H9 (cell line): ENCODE measurements around the gene TP53BP1. TPM values are rescaled to one million over a fixed set of nuclear protein-coding genes. Genes with fewer than 3 reads are reported as not detected.

Experiments used
- DNase-seq: peaks from one replicate; pipeline ENCODE4 v3.0.0-alpha.2; 2017
- H2AFZ ChIP-seq: one replicate; pipeline ENCODE4 v1.6.1; 2013; ENCODE audit warnings: mild to moderate bottlenecking, low read length, control low read depth, moderate library complexity
- H2AK5ac ChIP-seq: 2 replicates; pipeline ENCODE4 v1.6.1; 2013; ENCODE audit warnings: low read length, control low read depth, mixed read lengths; ENCODE audit not compliant: insufficient read length
- H2BK120ac ChIP-seq: one replicate; pipeline ENCODE4 v1.6.1; 2013; ENCODE audit warnings: low read depth, mild to moderate bottlenecking, low read length, control low read depth, inconsistent platforms; ENCODE audit not compliant: poor library complexity, severe bottlenecking
- H2BK12ac ChIP-seq: 2 replicates; pipeline ENCODE4 v1.6.1; 2013; ENCODE audit warnings: low read length, control low read depth, mixed read lengths, low read depth; ENCODE audit not compliant: insufficient read length
- H2BK15ac ChIP-seq: 2 replicates; pipeline ENCODE4 v1.6.1; 2013; ENCODE audit warnings: low read depth, low read length, control low read depth
- H2BK20ac ChIP-seq: one replicate; pipeline ENCODE4 v1.6.1; 2013; ENCODE audit warnings: low read depth, mild to moderate bottlenecking, low read length, control low read depth, inconsistent platforms; ENCODE audit not compliant: poor library complexity, severe bottlenecking
- H2BK5ac ChIP-seq: 2 replicates; pipeline ENCODE4 v1.6.1; 2013; ENCODE audit warnings: low read length, control low read depth, mixed read lengths; ENCODE audit not compliant: insufficient read length
- H3K14ac ChIP-seq: 2 replicates; pipeline ENCODE4 v1.6.1; 2013; ENCODE audit warnings: low read length, control low read depth; ENCODE audit not compliant: insufficient read depth
- H3K18ac ChIP-seq: 2 replicates; pipeline ENCODE4 v1.6.1; 2013; ENCODE audit warnings: low read depth, mild to moderate bottlenecking, mixed read lengths, low read length, control low read depth; ENCODE audit not compliant: insufficient read length
- H3K23ac ChIP-seq: 2 replicates; pipeline ENCODE4 v1.6.1; 2013; ENCODE audit warnings: low read length, control low read depth, mixed read lengths, low read depth; ENCODE audit not compliant: insufficient read length
- H3K23me2 ChIP-seq: 2 replicates; pipeline ENCODE4 v1.6.1; 2013; ENCODE audit warnings: low read depth, mild to moderate bottlenecking, mixed read lengths, low read length, control low read depth; ENCODE audit not compliant: insufficient read length, poor library complexity, severe bottlenecking
- H3K27ac ChIP-seq: 2 replicates; pipeline ENCODE4 v1.5.1; 2013; ENCODE audit warnings: low read length, control low read depth, mixed read lengths, low read depth; ENCODE audit not compliant: insufficient read length
- H3K27me3 ChIP-seq: 2 replicates; pipeline ENCODE4 v1.6.1; 2013; ENCODE audit warnings: low read length, control low read depth, inconsistent platforms; ENCODE audit not compliant: insufficient read depth
- H3K4ac ChIP-seq: 2 replicates; pipeline ENCODE4 v1.6.1; 2013; ENCODE audit warnings: low read depth, mild to moderate bottlenecking, control low read depth, inconsistent platforms, low read length, moderate library complexity
- H3K4me1 ChIP-seq: 2 replicates; pipeline ENCODE4 v1.6.1; 2013; ENCODE audit warnings: low read length, control low read depth, inconsistent platforms; ENCODE audit not compliant: insufficient read depth
- H3K4me2 ChIP-seq: 2 replicates; pipeline ENCODE4 v1.6.1; 2013; ENCODE audit warnings: low read length, control low read depth, mixed read lengths; ENCODE audit not compliant: insufficient read length, insufficient read depth
- H3K56ac ChIP-seq: 2 replicates; pipeline ENCODE4 v1.6.1; 2013; ENCODE audit warnings: low read depth, mild to moderate bottlenecking, mixed read lengths, low read length, control low read depth; ENCODE audit not compliant: insufficient read length
- H3K79me1 ChIP-seq: 2 replicates; pipeline ENCODE4 v1.6.1; 2013; ENCODE audit warnings: low read depth, mild to moderate bottlenecking, moderate library complexity, low read length, control low read depth, inconsistent platforms; ENCODE audit not compliant: insufficient read depth, poor library complexity, severe bottlenecking
- H3K79me2 ChIP-seq: 2 replicates; pipeline ENCODE4 v1.6.1; 2013; ENCODE audit warnings: low read length, control low read depth, inconsistent platforms; ENCODE audit not compliant: insufficient read depth
- H3K9ac ChIP-seq: 2 replicates; pipeline ENCODE4 v1.6.1; 2013; ENCODE audit warnings: low read length, control low read depth, mixed read lengths; ENCODE audit not compliant: insufficient read length; ENCODE audit errors: extremely low read depth
- H3K9me3 ChIP-seq: one replicate; pipeline ENCODE4 v1.6.1; 2013; ENCODE audit warnings: low read depth, low read length, inconsistent platforms; ENCODE audit not compliant: control insufficient read depth
- H3T11ph ChIP-seq: one replicate; pipeline ENCODE4 v1.6.1; 2013; ENCODE audit warnings: mild to moderate bottlenecking, low read length, control low read depth, inconsistent platforms
- H4K20me1 ChIP-seq: one replicate; pipeline ENCODE4 v1.6.1; 2013; ENCODE audit not compliant: control insufficient read depth, insufficient read length, insufficient read depth
- H4K5ac ChIP-seq: 2 replicates; pipeline ENCODE4 v1.6.1; 2013; ENCODE audit warnings: low read depth, mild to moderate bottlenecking, mixed read lengths, low read length, control low read depth; ENCODE audit not compliant: insufficient read length
- H4K8ac ChIP-seq: replicated peaks from 2 replicates; pipeline ENCODE4 v1.6.1; 2013; ENCODE audit warnings: low read length, control low read depth, mixed read lengths, low read depth; ENCODE audit not compliant: insufficient read length
- H4K91ac ChIP-seq: 2 replicates; pipeline ENCODE4 v1.6.1; 2013; ENCODE audit warnings: low read depth, mild to moderate bottlenecking, moderate library complexity, mixed read lengths, low read length, control low read depth; ENCODE audit not compliant: insufficient read length
- H3K27ac Mint-ChIP-seq, 3 experiments: 2 replicates in 2 of 3; 3 replicates in 1 of 3; pipeline ENCODE4 v1.8.0; 2020 to 2021; ENCODE audit warnings: mixed read lengths in 3 of 3, mild to moderate bottlenecking in 1 of 3, moderate library complexity in 1 of 3
- H3K27me3 Mint-ChIP-seq: 2 replicates; pipeline ENCODE4 v1.8.0; 2021; ENCODE audit warnings: low read depth, mild to moderate bottlenecking, moderate library complexity, mixed read lengths
- H3K36me3 Mint-ChIP-seq, 3 experiments: 2 replicates in 2 of 3; 3 replicates in 1 of 3; pipeline ENCODE4 v1.8.0; 2020 to 2021; ENCODE audit warnings: low read depth in 3 of 3, mixed read lengths in 3 of 3; ENCODE audit not compliant: insufficient read depth in 1 of 3
- H3K4me1 Mint-ChIP-seq, 2 experiments: 2 replicates each; pipeline ENCODE4 v1.8.0; 2020; ENCODE audit warnings: mixed read lengths in 2 of 2
- H3K4me3 Mint-ChIP-seq, 2 experiments: 2 replicates in 1 of 2; 3 replicates in 1 of 2; pipeline ENCODE4 v1.8.0; 2020 to 2021; ENCODE audit warnings: mild to moderate bottlenecking in 2 of 2, mixed read lengths in 2 of 2, moderate library complexity in 1 of 2
- H3K9me3 Mint-ChIP-seq, 2 experiments: 2 replicates in 1 of 2; 3 replicates in 1 of 2; pipeline ENCODE4 v1.8.0; 2020; ENCODE audit warnings: mild to moderate bottlenecking in 2 of 2, mixed read lengths in 2 of 2, moderate library complexity in 1 of 2
- CTCF ChIP-seq: fragments of 200-600 bp; sonication (generic); conservative IDR thresholded peaks from 3 replicates; pipeline ENCODE4 v1.8.0; 2021; ENCODE audit warnings: antibody characterized with exemption, mild to moderate bottlenecking
- WGBS: extraction: QIAGEN DNeasy Blood & Tissue Kit; methylation state at CpG from one replicate; pipeline ENCODE4 v1.1.7; 2013; ENCODE audit warnings: missing lambda C conversion rate, low lambda C conversion rate, mixed read lengths; ENCODE audit not compliant: insufficient read length; ENCODE audit errors: extremely low coverage; 5-methylcytosine and 5-hydroxymethylcytosine counted together
- total RNA-seq: library from RNA; stranded (reverse); gene quantifications from 2 replicates; pipeline ENCODE4 v1.2.1, GENCODE V29; 2021

Gene TP53BP1
- total RNA-seq, 1 experiment from 2014 or later = 81.5 TPM

GRCh38 chr15:43526261-43526930 is 33.4 kb upstream of the TP53BP1 start:
- Histone ChIP-seq H2BK20ac (no peak overlapping the region), H3K27ac (no peak overlapping the region), H3K4ac (no peak overlapping the region), H4K91ac (no peak overlapping the region), H3K56ac (no peak overlapping the region), H2AK5ac (no peak overlapping the region), H2BK120ac (no peak overlapping the region), H4K20me1 (no peaks in the 10 kb centered on the region), H2BK15ac (no peak overlapping the region), H4K5ac (no peak overlapping the region), H4K8ac (no peak overlapping the region), H3K23ac (no peak overlapping the region), H3K23me2 (no peaks in the 10 kb centered on the region), H3K4me1 (peaks cover 6% of the 10 kb centered on the region; the same call in 1 of the 2 replicates), H3T11ph (no peak overlapping the region), H3K79me2 (no peaks in the 10 kb centered on the region), H3K9ac (no peak overlapping the region), H3K27me3 (0 out of 2 replicates have a peak, but pooled peaks cover 2% of the 10 kb centered on the region), H3K9me3 (no peaks in the 10 kb centered on the region), H2AFZ (no peak overlapping the region), H3K18ac (no peak overlapping the region), H3K14ac (no peak overlapping the region; the same call in 1 of the 2 replicates), H3K4me2 (no peak overlapping the region), H2BK12ac (no peak overlapping the region), H3K79me1 (no peaks in the 10 kb centered on the region), H2BK5ac (no peak overlapping the region)
- DNase-seq = no peak
- no peak for TF ChIP-seq CTCF
- Mint-ChIP-seq H3K36me3 (peaks cover 0 to 7% (median 2%) of the 10 kb centered on the region in 3 experiments; a peak in 2 of 7 replicates), H3K4me3 (no peak overlapping the region), H3K4me1 (peaks cover 15 to 24% of the 10 kb centered on the region in 2 experiments), H3K9me3 (no peaks in the 10 kb centered on the region; a peak in 1 of 5 replicates), H3K27ac (no peak overlapping the region; a peak in 1 of 7 replicates), H3K27me3 (peaks cover 48% of the 10 kb centered on the region)
- no CpG with 5 or more reads among the region's 11 CpGs for WGBS
